ENCODE data around the gene TRMT2B.
"Not testable (repeated sequence)": the region's sequence is repeated elsewhere in the genome, so short reads cannot be mapped to it uniquely, and the experiment has no call there.

DNA sequence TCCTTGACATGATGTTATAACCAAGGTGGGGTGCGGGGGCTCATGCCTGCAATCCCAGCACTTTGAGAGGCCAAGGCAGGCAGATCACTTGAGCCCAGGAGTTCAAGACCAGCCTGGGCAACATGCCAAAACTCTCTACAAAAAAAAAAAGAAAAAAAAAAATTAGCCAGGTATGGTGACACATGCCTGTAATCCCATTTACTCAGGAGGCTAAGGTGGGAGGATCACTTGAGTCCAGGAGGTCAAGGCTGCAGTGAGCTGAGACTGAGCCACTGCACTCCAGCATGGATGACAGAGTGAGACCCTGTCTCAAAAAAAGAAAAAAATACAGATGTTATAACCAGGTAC is 70.4 kb downstream of the TRMT2B start:
- TF ChIP-seq, protein P1, sequence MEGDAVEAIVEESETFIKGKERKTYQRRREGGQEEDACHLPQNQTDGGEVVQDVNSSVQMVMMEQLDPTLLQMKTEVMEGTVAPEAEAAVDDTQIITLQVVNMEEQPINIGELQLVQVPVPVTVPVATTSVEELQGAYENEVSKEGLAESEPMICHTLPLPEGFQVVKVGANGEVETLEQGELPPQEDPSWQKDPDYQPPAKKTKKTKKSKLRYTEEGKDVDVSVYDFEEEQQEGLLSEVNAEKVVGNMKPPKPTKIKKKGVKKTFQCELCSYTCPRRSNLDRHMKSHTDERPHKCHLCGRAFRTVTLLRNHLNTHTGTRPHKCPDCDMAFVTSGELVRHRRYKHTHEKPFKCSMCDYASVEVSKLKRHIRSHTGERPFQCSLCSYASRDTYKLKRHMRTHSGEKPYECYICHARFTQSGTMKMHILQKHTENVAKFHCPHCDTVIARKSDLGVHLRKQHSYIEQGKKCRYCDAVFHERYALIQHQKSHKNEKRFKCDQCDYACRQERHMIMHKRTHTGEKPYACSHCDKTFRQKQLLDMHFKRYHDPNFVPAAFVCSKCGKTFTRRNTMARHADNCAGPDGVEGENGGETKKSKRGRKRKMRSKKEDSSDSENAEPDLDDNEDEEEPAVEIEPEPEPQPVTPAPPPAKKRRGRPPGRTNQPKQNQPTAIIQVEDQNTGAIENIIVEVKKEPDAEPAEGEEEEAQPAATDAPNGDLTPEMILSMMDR (tag by site-specific recombination; IDR thresholded peaks at IDR 0.05): not testable (repeated sequence)
- not testable (repeated sequence) for TF ChIP-seq GLI2 (tag by site-specific recombination; IDR thresholded peaks at IDR 0.05; ENCODE audit: borderline replicate concordance, low read depth); ZNF169 (tag by site-specific recombination; IDR thresholded peaks at IDR 0.05); ZNF274 (IDR thresholded peaks at IDR 0.05; ENCODE audit: low read length); ZNF274 (tag by site-specific recombination; IDR thresholded peaks at IDR 0.05; ENCODE audit: borderline replicate concordance); ZNF48 (tag by site-specific recombination; IDR thresholded peaks at IDR 0.05); YY1 (tag by site-specific recombination; IDR thresholded peaks at IDR 0.05); ZNF335 (tag by site-specific recombination; conservative IDR thresholded peaks at IDR 0.05); KLF16 (tag by site-specific recombination; IDR thresholded peaks at IDR 0.05); ZNF155 (tag by site-specific recombination; IDR thresholded peaks at IDR 0.05)
- TF ChIP-seq, protein P2, sequence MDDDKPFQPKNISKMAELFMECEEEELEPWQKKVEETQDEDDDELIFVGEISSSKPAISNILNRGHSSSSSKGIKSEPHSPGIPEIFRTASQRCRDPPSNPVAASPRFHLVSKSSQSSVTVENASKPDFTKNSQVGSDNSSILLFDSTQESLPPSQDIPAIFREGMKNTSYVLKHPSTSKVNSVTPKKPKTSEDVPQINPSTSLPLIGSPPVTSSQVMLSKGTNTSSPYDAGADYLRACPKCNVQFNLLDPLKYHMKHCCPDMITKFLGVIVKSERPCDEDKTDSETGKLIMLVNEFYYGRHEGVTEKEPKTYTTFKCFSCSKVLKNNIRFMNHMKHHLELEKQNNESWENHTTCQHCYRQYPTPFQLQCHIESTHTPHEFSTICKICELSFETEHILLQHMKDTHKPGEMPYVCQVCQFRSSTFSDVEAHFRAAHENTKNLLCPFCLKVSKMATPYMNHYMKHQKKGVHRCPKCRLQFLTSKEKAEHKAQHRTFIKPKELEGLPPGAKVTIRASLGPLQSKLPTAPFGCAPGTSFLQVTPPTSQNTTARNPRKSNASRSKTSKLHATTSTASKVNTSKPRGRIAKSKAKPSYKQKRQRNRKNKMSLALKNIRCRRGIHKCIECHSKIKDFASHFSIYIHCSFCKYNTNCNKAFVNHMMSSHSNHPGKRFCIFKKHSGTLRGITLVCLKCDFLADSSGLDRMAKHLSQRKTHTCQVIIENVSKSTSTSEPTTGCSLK (tag by site-specific recombination; IDR thresholded peaks at IDR 0.05): not testable (repeated sequence)
- TF ChIP-seq, protein P3, sequence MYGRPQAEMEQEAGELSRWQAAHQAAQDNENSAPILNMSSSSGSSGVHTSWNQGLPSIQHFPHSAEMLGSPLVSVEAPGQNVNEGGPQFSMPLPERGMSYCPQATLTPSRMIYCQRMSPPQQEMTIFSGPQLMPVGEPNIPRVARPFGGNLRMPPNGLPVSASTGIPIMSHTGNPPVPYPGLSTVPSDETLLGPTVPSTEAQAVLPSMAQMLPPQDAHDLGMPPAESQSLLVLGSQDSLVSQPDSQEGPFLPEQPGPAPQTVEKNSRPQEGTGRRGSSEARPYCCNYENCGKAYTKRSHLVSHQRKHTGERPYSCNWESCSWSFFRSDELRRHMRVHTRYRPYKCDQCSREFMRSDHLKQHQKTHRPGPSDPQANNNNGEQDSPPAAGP (tag by site-specific recombination; IDR thresholded peaks at IDR 0.05): not testable (repeated sequence)

All from HEK293 (cell line).